NT2/D1 (cell line): ENCODE measurements around the gene BYSL.

Experiments
- DNase-seq: peaks from one replicate; pipeline ENCODE4 v3.0.0-alpha.2; 2011; ENCODE audit warnings: low read depth, low spot score
- H3K27me3 ChIP-seq: 2 replicates; pipeline ENCODE4 v1.6.0; 2011; ENCODE audit warnings: mild to moderate bottlenecking; ENCODE audit not compliant: insufficient read length, insufficient read depth
- H3K36me3 ChIP-seq: 2 replicates; pipeline ENCODE4 v1.6.1; 2011; ENCODE audit warnings: mild to moderate bottlenecking, low read length, mixed read lengths; ENCODE audit not compliant: insufficient read depth, insufficient read length
- H3K4me1 ChIP-seq: 2 replicates; pipeline ENCODE4 v1.5.1; 2011; ENCODE audit not compliant: insufficient read depth, insufficient read length
- H3K4me3 ChIP-seq: 2 replicates; pipeline ENCODE4 v1.5.1; 2011; ENCODE audit warnings: low read depth; ENCODE audit not compliant: insufficient read length
- H3K9ac ChIP-seq: 2 replicates; pipeline ENCODE4 v1.6.0; 2011; ENCODE audit warnings: low read depth; ENCODE audit not compliant: insufficient read length
- H3K9me3 ChIP-seq: 2 replicates; pipeline ENCODE4 v1.5.1; 2011; ENCODE audit warnings: mild to moderate bottlenecking, low read length; ENCODE audit not compliant: insufficient read depth
- SUZ12 ChIP-seq: IDR thresholded peaks from 2 replicates; pipeline ENCODE4 v1.6.1; 2011; ENCODE audit not compliant: insufficient read length, insufficient read depth; ENCODE audit errors: extremely low read depth
- YY1 ChIP-seq: IDR thresholded peaks from 2 replicates; pipeline ENCODE4 v1.6.1; 2011; ENCODE audit not compliant: insufficient read length, insufficient read depth
- ZNF274 ChIP-seq: IDR thresholded peaks from 2 replicates; pipeline ENCODE4 v1.6.1; 2011; ENCODE audit warnings: mild to moderate bottlenecking, low read depth, low read length

Gene BYSL

DNA sequence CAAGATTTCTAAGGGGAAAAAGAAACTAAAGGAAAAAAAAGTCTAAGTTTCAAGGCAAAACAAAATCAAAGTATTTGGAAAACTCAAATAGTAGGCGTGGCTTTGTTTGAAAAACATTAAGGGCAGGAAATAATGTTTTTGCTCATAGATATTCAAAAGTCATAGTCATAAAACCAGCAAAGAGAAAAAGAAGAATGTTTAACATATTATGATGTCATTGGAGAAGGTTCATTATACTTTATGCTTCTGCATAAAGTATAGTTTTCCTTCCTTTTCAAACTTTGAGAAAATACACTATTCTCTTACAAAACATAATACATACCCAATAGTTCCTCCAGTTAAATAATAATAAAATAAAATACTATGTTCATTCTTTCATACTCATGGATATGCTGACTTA lies 39.8 kb upstream of the BYSL start:
- no peaks in the 10 kb centered on the region for H3K36me3 ChIP-seq
- no peak overlapping the region for H3K9ac ChIP-seq
- H3K4me1 ChIP-seq, result no peaks in the 10 kb centered on the region
- H3K9me3 ChIP-seq, result no peaks in the 10 kb centered on the region
- no peak for DNase-seq
- no peak overlapping the region for H3K4me3 ChIP-seq
- TF ChIP-seq ZNF274 (no peak), YY1 (no peak), SUZ12 (no peak)
- no peaks in the 10 kb centered on the region for H3K27me3 ChIP-seq

DNA sequence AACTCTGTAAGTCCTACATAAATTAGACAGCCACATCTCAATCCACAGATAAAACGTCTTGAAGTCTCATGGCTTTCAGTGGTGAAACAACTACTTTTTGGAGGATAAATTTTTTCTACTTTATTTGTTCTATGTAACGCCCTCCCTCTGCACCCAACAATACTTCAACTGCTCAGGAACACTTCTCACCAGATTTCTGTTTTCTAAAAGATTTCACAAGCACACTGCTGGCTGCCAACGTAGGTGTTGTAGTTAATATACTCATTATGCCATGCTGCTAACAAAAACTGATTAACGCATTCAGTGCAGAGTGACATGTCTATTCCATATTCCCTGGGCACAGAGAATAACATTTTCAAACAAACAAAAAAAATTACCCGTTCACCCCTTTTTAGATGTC lies 36.3 kb upstream of the BYSL start:
- TF ChIP-seq ZNF274, result no peak
- TF ChIP-seq SUZ12, result no peak
- no peak for TF ChIP-seq YY1
- H3K9ac ChIP-seq, result no peak overlapping the region
- H3K9me3 ChIP-seq, result no peaks in the 10 kb centered on the region
- H3K4me3 ChIP-seq, result no peak overlapping the region
- no peaks in the 10 kb centered on the region for H3K36me3 ChIP-seq
- H3K4me1 ChIP-seq, result no peaks in the 10 kb centered on the region
- H3K27me3 ChIP-seq, result no peaks in the 10 kb centered on the region
- DNase-seq, result no peak

DNA sequence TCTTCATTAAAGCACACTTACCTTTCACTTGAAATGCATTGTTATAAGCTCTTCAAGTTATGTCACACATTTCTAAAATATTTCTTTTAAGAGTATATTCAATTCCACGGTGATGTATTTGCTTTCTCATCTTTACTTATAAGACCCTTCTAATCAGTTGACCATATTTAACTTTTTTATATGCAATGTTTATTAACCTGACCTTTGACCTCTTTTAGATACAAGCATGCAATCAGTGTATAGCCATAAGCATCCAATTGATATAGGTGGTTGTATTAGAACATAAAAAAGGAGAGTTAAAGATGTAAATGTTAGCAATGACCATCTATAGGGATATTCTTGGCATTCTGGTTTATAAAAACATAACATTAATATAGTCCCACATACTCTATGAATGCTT lies 35.4 kb upstream of the BYSL start:
- Histone ChIP-seq H3K4me1 (no peaks in the 10 kb centered on the region), H3K9ac (no peak overlapping the region), H3K9me3 (no peaks in the 10 kb centered on the region), H3K4me3 (no peak overlapping the region), H3K36me3 (no peaks in the 10 kb centered on the region), H3K27me3 (no peaks in the 10 kb centered on the region)
- TF ChIP-seq YY1, result no peak
- TF ChIP-seq SUZ12, result no peak
- no peak for TF ChIP-seq ZNF274
- DNase-seq, result no peak

DNA sequence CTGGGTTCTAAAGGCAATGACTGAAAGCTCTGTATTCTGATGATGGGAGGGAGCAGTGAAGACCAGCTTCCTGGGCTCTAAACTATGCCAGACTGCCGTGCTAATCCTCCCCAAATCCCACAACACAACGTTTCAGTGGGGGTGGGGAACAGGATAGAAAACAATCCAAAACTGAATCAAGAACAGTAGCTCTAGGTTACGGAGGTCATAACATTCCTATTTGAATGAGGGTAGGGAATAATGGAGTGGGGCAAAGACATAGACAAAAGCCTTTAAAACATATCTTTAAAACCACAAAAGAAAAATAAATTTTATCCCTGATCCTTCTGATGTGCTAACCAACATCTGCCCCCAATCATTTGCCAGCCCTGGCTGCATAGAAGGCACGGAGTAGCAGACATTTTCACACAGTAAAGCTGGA lies 34.0 kb upstream of the BYSL start:
- no peaks in the 10 kb centered on the region for H3K4me1 ChIP-seq
- DNase-seq, result no peak
- no peaks in the 10 kb centered on the region for H3K27me3 ChIP-seq
- H3K4me3 ChIP-seq, result no peak overlapping the region
- no peaks in the 10 kb centered on the region for H3K36me3 ChIP-seq
- H3K9me3 ChIP-seq, result no peaks in the 10 kb centered on the region
- no peak for TF ChIP-seq ZNF274
- no peak for TF ChIP-seq SUZ12
- H3K9ac ChIP-seq, result no peak overlapping the region

DNA sequence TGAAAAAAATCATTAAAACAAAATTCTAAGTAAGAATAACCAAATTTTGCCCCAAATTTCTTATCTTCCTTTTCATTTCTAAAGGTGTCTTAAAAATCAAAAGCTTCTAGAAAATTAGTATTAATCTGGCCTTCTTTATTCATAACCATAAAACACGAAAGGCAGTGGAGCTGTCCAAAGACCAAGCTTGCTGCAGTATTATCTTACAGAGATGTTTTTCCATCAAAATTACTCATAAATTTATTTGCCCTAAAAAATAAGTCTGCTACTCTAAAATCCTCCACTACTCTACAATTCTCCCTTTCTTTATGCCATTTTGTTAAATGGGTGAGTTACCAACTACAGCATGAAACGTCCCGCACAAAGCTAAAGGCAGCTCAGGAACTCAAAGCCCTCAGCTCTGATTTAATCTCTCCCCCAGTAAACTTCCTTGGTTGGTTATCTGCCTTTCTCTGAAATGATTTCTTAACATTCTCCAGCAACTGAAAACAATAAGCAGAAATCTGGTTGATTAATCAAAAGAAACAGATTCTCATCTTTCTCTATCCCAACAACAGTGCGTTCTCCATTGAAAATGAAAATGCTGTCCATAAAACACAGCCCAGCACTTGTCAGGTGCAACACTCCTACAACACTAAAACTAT lies 28.3 kb upstream of the BYSL start:
- Histone ChIP-seq H3K36me3 (no peaks in the 10 kb centered on the region), H3K4me1 (no peaks in the 10 kb centered on the region), H3K9ac (no peak overlapping the region), H3K4me3 (no peak overlapping the region), H3K9me3 (no peaks in the 10 kb centered on the region), H3K27me3 (peaks cover 3% of the 10 kb centered on the region)
- TF ChIP-seq ZNF274 (no peak), YY1 (no peak), SUZ12 (no peak)
- no peak for DNase-seq

DNA sequence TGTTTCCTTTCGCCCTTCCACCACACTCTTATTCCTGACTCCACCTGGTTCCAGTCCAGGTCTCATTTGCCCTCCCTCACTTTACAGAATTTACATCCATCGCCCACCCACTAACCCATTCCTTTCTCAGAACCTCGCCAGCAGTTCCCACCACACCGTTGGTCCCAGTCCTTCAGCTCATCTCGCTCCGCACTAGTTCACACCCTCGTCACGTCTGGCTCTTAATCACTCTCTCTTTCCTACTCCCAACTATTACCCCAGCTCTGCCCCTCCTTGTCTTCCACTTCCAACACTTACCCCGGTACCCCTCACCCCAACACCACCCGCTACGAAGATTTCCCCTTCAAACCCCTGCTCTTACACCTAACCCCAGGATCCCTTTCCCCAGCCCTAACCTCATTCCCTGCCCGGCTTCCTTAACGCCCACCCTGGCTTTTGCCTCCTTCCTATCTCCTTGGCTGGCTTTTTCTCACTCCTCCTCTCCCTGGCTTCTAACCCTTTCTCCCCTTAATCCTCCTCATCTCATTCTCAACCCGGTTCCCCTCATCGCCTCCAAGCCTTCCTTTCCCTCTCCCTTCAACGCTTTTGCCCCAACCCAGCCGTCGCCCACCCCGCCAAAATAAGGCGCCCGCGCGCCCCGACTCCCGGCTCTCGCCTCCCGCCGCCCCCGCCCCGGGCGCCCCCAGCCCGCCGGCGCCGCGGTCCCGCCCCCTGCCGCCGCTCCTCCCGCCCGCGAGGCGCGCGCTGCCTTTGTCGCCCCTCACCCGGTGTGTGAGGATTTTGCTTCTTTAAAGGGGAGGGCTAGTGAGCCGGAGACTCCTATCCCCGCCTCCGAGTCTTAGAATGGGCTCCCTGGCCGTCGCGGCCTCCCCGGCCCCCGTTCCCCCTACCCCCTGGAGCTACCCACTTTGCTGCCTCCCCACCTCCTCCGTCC lies 26.7 kb upstream of the BYSL start:
- Histone ChIP-seq H3K4me3 (peak overlapping the region; percentile 56), H3K36me3 (no peaks in the 10 kb centered on the region), H3K9me3 (no peaks in the 10 kb centered on the region), H3K9ac (peak overlapping the region; percentile 82), H3K4me1 (no peaks in the 10 kb centered on the region), H3K27me3 (peaks cover 3% of the 10 kb centered on the region)
- peak; percentile 36 for DNase-seq
- no peak for TF ChIP-seq SUZ12
- no peak for TF ChIP-seq YY1
- TF ChIP-seq ZNF274, result no peak

DNA sequence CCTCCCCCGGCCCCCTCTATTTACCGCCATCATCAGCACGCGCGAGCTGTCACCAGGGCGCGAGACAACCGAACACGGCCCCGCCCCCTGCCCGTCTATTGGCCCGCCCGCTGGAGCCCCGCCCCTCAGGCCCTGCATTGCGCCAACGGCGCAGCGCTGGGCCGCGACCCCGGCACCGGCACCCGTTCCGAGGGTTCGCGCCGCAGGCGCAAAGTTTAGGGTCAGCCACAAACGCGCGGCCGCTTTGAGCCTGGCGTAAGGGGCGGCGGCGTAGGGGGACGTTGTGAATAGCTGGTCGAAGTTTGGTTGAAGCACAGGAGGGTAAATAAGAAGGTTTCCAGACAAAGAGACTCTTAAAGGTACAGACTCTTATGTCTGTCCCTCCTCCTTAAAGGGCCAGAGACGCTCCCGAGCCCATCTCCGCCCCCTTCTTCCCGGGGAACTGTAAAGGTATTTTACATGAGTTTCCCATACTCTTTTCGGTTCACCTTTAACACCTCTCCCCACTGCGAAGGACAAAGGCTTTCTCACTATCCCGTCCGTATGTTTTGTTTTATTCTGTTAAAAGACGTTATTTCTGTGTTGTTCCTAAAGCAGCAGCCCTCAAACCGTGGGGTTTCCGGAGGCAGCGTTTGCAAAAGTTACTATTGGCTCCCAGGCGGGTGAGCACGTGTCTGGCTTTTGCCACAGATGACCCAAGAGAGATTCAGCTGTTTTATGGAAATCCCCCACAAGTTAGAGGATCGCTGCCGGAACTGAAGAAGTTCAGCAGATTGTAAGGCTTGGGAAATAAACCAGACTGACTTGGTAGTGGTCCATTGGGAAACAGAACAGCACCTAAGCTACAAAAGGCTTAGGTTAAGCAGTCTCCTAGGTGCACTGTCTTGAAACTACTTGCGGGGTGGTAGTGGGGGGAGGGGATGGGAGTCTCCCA lies 25.7 kb upstream of the BYSL start, which contains the start of gene USP49:
USP49 (minus strand) TSS at position 76 of the 934 bp plus-strand sequence. CDS start 88,392 bp downstream, outside the sequence.
- H3K27me3 ChIP-seq, result peaks cover 3% of the 10 kb centered on the region
- peak; percentile 62 for DNase-seq
- TF ChIP-seq ZNF274 (no peak), SUZ12 (no peak), YY1 (no peak)
- H3K9me3 ChIP-seq, result no peaks in the 10 kb centered on the region
- H3K36me3 ChIP-seq, result no peaks in the 10 kb centered on the region
- peak within 1 kb of the TSS; percentile 60 for H3K4me3 ChIP-seq
- no peaks in the 10 kb centered on the region for H3K4me1 ChIP-seq
- H3K9ac ChIP-seq, result peak within 1 kb of the TSS; percentile 82
